Measurements from ENCODE around the gene CYBRD1.
A peak's percentile ranks its signal among the peaks of the same experiment; 100 is the strongest.
"Not testable (repeated sequence)": the region's sequence is repeated elsewhere in the genome, so short reads cannot be mapped to it uniquely, and the experiment has no call there.

The CYBRD1 gene

GRCh38 chr2:171516793-171517192 lies 5.5 kb upstream of the CYBRD1 start:
- ATAC-seq = no peak

DNA sequence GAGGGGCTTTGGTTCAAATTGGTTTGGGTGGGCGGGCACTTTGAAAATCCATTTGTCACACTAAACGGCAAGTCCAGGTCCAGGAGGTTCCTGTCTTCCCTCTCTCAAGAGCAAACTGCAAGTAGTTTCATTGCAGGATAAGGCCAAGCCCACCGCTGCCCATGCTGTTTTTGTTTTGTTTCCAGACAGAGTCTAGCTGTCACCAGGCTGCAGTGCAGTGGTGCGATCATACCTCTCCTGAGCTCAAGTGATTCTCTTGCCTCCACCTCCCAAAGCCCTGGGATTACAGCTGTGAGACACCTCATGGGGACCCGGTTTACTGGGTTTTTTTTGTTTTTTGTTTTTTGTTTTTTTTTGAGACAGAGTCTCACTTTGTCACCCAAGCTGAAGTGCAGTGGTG lies 1.8 kb upstream of the CYBRD1 start:
- no peak for ATAC-seq

GRCh38 chr2:171521361-171522051 lies 768 bp upstream of the CYBRD1 start:
- no peak for ATAC-seq

GRCh38 chr2:171522788-171523087 lies 464 bp downstream of the CYBRD1 start:
- ATAC-seq = peak in 1 of 2 donors; percentile 24

GRCh38 chr2:171523088-171524017 lies 1.1 kb downstream of the CYBRD1 start:
- peak in 1 of 2 donors; percentile 24 for ATAC-seq

DNA sequence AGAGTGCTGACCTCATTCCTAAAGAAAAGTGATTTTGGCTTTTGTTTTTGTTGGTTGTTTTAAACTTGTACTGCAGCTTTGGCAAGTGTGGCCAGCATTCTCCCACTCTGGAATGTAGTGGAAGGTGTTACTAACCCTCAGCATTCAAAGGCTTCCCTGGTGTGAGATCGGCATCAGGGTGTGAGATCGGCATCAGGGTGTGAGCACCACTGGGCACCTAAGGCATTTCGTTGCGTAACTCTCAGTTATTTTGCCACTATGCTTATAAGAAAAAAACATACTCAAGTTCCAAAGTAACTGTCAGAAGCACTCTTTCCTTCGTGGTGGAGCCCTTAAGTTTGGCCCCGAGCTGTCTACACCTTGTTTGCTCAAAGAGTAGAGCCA lies 1.7 kb downstream of the CYBRD1 start:
- ATAC-seq = no peak

- ATAC-seq = no peak
These were observed 7.6 kb downstream of the CYBRD1 start for GRCh38 chr2:171529914-171530313.

DNA sequence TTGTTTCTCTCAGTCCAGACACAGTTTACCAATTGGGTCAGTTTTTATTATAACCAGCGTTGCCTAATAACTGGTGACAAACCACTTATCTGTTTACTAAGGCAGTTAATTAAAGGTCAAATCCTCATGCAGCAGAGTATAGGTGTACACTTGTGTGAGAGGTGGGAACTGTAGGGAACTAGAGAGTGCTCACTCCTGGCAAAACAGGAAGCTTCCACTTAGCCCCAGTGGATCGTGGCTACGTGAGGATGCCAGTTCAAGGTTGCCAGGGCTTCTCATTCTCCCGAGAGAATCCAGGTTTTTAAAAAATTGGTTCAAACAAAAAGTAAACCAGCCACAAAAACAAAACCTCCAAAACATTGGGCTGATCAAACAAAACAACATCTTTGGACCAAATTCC lies 8.1 kb downstream of the CYBRD1 start:
- ATAC-seq = no peak

GRCh38 chr2:171530859-171531258 lies 8.6 kb downstream of the CYBRD1 start:
- ATAC-seq = not testable (repeated sequence)

GRCh38 chr2:171531291-171531690 lies 9.0 kb downstream of the CYBRD1 start:
- no peak for ATAC-seq

- no peak for ATAC-seq
These were observed 9.7 kb downstream of the CYBRD1 start for GRCh38 chr2:171531836-171532450.

DNA sequence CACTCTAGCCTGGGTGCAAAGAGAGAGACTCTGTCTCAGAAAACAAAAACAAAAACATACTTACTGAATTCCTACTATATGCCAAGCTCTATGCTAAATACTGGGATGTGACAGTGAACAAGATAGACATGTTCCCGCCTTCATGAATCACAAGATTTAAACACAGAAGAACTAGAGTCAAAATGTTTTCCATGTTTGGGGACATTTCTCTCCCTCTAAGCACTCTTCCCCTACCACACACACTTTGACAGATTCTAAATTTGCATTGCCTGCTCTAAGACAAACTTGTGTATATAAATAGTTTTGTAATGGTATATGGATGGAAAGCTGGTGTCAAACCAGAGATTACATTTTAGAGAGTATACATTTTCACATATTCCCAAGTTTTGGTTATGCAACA lies 11.1 kb downstream of the CYBRD1 start:
- ATAC-seq = no peak

DNA sequence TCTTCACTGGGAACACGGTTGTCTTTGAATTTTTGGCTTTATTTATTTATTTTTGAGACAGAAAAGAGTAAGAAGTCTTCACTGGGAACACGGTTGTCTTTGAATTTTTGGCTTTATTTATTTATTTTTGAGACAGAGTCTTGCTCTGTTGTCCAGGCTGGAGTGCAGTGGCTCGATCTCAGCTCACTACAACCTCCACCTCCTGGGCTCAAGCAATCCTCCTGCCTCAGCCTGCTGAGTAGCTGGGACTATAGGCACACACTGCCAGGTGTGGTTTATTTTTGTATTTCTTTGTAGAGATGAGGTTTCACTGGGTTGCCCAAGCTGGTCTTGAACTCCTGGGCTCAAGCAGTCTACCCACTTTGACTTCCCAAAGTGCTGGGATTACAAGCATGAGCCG lies 13.3 kb downstream of the CYBRD1 start:
- ATAC-seq = not testable (repeated sequence)

- ATAC-seq = no peak
These were observed 18.2 kb downstream of the CYBRD1 start for GRCh38 chr2:171540437-171540836.

DNA sequence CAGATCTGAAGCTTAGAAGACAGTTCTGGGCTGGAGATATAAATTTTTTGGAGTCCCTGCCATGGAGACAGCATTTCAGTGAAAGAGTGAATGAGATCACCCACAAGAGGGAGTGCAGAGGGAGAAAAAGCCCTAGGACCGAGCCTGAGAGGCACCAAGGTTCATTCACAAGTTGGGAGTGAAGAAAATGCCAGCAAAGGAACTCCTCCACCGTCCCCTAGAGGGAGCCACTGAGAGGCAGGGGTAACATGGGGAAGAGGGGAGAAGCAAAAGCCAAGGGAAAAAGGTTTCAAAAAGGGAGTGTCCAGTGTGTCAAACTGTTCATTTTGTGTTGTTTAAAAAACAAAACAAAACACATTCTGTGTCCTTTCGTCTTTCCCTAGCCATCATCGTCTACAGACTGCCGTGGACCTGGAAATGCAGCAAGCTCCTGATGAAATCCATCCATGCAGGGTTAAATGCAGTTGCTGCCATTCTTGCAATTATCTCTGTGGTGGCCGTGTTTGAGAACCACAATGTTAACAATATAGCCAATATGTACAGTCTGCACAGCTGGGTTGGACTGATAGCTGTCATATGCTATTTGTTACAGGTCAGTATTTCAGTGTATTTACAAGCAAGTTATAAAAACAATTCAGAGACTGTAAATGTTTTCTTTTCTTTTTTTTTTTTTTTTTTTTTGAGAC lies 19.1 kb downstream of the CYBRD1 start:
- no peak for ATAC-seq

GRCh38 chr2:171545086-171545485 lies 22.8 kb downstream of the CYBRD1 start:
- no peak for ATAC-seq

DNA sequence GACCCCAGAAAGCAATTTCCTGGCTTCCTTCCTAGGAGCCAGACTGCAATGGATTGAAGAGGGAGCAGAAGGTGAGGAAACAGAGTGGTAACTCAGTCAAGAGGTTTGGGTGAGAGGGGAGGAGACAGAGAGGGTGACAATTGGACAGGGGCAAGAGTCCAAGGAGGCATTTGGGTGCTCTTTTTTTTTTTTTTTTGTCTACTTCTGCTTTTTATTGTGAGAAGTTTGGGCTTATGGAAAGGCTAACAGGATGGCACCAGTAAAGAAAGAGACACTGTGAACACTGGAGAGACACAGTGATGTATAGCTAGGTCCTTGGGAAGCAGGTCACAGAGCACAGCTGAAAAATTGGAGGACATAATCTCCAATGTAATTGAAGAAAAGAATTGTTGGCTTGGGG lies 25.0 kb downstream of the CYBRD1 start:
- no peak for ATAC-seq

DNA sequence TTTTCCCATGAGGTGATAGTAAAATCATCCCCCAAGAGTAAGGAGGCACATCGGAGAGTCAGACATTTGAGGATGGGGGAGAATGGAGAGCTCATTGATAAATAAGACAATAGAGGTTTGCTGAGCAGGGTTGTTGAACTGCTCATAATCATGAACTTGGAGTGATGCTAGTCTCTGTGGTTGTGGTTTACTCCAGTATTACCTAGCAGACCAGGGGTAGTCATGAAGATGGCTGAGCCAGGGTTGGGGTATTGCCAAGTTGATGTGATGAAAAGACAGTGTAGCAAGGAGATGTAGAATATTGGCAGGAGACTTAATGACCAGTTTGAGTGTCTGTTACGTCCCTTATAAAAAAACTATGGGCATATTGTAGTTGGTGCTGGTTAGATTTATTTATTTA lies 25.4 kb downstream of the CYBRD1 start:
- ATAC-seq = no peak

DNA sequence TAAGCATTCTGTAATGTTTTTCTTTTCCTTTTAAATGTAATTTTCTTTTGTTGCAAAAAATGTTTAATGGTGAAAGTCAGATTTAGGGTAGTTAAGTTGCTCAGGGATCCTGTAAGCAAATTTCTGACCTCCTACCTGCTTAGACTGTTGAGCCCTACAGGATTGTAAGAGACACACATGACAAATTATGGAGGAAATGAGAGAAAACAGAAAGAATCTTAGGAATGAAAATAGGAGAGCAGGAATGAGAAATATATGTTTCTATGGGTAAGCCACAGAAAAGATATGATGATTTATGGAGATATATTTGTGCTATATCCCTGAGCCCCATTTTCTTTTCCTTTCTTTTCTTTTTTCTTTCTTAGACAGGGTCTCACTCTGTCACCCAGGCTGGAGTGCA lies 28.3 kb downstream of the CYBRD1 start:
- no peak for ATAC-seq

DNA sequence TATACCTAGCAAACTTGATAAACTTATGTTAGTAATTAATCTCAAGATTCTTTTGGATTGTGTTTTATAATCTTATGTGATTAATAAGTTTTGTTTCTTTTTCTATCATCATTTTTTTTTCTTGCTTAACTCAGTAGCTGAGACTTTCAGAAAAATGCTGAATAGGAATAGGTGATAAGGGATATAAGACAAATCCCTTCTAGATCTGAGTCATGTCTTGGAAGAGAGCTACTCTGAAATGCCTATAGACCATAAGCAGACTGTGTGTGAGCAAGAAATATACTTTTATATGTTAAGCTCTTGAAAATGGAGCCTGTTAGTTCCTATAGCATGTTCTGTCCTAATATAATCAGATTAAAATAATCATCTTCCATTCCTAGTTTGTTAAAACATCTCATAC lies 29.6 kb downstream of the CYBRD1 start:
- ATAC-seq = no peak

DNA sequence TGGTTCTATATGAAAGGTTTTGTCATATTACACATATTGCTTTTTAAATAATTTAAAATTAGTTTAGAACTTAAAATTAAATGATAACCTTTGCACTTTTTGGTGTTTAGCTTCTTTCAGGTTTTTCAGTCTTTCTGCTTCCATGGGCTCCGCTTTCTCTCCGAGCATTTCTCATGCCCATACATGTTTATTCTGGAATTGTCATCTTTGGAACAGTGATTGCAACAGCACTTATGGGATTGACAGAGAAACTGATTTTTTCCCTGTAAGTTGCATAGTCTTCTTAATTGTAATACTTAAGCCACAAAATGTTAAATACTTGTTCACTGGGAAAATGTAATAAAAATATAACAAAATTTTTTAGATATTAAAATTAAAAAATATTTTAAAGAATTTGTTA lies 31.0 kb downstream of the CYBRD1 start:
- no peak for ATAC-seq

GRCh38 chr2:171553858-171554257 lies 31.6 kb downstream of the CYBRD1 start:
- ATAC-seq = no peak

DNA sequence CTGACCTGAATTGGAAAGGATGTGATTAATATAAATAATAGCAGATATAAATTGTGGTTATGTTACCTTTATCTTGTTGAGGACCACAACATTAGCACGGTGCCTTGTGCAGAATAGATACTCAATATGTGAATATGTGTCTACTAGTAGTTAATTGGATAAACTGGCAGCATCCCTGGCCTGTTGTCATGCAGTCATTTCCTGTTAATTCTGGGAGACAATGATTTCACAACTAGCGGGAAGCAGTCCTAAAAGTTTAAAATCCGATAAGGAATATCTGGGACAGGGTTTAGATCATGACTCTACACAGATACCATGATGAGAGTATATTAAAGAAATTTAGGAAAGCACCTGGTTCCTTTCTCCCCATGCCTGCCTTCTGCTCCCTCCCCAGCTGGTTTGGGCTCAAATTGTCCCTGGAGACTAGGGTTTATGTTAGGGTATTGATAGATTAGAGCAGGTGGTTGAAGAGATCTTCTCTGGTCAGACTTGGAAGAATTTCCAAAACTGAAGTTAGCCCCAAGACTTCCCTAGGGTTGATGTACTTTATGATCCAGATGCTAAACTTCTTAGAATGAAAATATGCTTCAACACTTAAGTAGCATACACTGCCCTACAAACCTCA lies 32.8 kb downstream of the CYBRD1 start:
- no peak for ATAC-seq
